ENCODE measurements around the gene MIPOL1. TPM values are rescaled to one million over a fixed set of nuclear protein-coding genes. Genes with fewer than 3 reads are reported as not detected.
A peak's percentile ranks its signal among the peaks of the same experiment; 100 is the strongest.

The MIPOL1 gene
- total and polyA plus RNA-seq, 2 of the 13 experiments (the other 11 are each of a cell fraction or from before 2014, with no cell fraction given), result 8.6 to 34.2 TPM

GRCh38 chr14:37197421-37198272, at the start of gene MIPOL1 (continued):
- TF ChIP-seq NPAS2 (CRISPR knock-in tag; IDR thresholded peaks at IDR 0.05; ENCODE audit: borderline replicate concordance) (no peak), RARG (CRISPR knock-in tag; IDR thresholded peaks at IDR 0.05; ENCODE audit: low read depth) (no peak), IRF9 (CRISPR knock-in tag; IDR thresholded peaks at IDR 0.05; ENCODE audit: borderline replicate concordance) (peak; percentile 94; the same call in 1 of the 2 replicates), ZNF331 (CRISPR knock-in tag; IDR thresholded peaks at IDR 0.05) (peak; percentile 81), ZBTB7A (CRISPR knock-in tag; IDR thresholded peaks at IDR 0.05) (peak; percentile 97), ZBTB7B (CRISPR knock-in tag; IDR thresholded peaks at IDR 0.05) (peak; percentile 94), CCAR2 (optimal IDR thresholded peaks at IDR 0.05; ENCODE audit: low read depth, low read length) (peak; percentile 75), ATM (IDR thresholded peaks at IDR 0.05; ENCODE audit: borderline replicate concordance) (no peak), TEAD3 (CRISPR knock-in tag; optimal IDR thresholded peaks at IDR 0.05; ENCODE audit: borderline replicate concordance) (peak; percentile 71), SNRNP70 (IDR thresholded peaks at IDR 0.05; ENCODE audit: low read depth, low read length) (no peak), MXD4 (CRISPR knock-in tag; IDR thresholded peaks at IDR 0.05) (peak; percentile 92), TAF1 (CRISPR knock-in tag; IDR thresholded peaks at IDR 0.05) (peak; percentile 90), ZNF382 (CRISPR knock-in tag; IDR thresholded peaks at IDR 0.05; ENCODE audit: borderline replicate concordance) (no peak), ZNF12 (CRISPR knock-in tag; IDR thresholded peaks at IDR 0.05) (no peak; the same call in 1 of the 2 replicates), TSC22D2 (CRISPR knock-in tag; IDR thresholded peaks at IDR 0.05; ENCODE audit: borderline replicate concordance) (peak; percentile 97), HNF4A (CRISPR knock-in tag; IDR thresholded peaks at IDR 0.05) (peak; percentile 18; the same call in 1 of the 2 replicates), POLR2G (IDR thresholded peaks at IDR 0.05; ENCODE audit: low read depth, low read length) (peak; percentile 96), ZNF615 (CRISPR knock-in tag; IDR thresholded peaks at IDR 0.05; ENCODE audit: borderline replicate concordance) (peak; percentile 82; the same call in 1 of the 2 replicates), HMGA1 (CRISPR knock-in tag; conservative IDR thresholded peaks at IDR 0.05) (no peak), YEATS4 (CRISPR knock-in tag; IDR thresholded peaks at IDR 0.05; ENCODE audit: borderline replicate concordance) (peak; percentile 97), CREBL2 (CRISPR knock-in tag; IDR thresholded peaks at IDR 0.05; ENCODE audit: borderline replicate concordance) (peak; percentile 74; the same call in 1 of the 2 replicates), KDM1A (CRISPR knock-in tag; IDR thresholded peaks at IDR 0.05) (peak; percentile 68; the same call in 1 of the 2 replicates), CREM (IDR thresholded peaks at IDR 0.05) (no peak), CREM (CRISPR knock-in tag; IDR thresholded peaks at IDR 0.05) (0 out of 2 replicates have a peak, but pooled peaks have one; percentile 19), GATA4 (IDR thresholded peaks at IDR 0.05; ENCODE audit: borderline replicate concordance, low read depth) (no peak; the same call in 1 of the 2 replicates), ZNF605 (CRISPR knock-in tag; IDR thresholded peaks at IDR 0.05) (peak; percentile 65; the same call in 1 of the 2 replicates), SIX1 (CRISPR knock-in tag; IDR thresholded peaks at IDR 0.05; ENCODE audit: borderline replicate concordance) (peak; percentile 57; the same call in 1 of the 2 replicates), MIXL1 (CRISPR knock-in tag; IDR thresholded peaks at IDR 0.05) (peak; percentile 83), ZNF614 (CRISPR knock-in tag; IDR thresholded peaks at IDR 0.05; ENCODE audit: borderline replicate concordance) (0 out of 2 replicates have a peak, but pooled peaks have one; percentile 75), ZNF777 (CRISPR knock-in tag; IDR thresholded peaks at IDR 0.05) (peak; percentile 84), ZNF501 (CRISPR knock-in tag; IDR thresholded peaks at IDR 0.05) (peak; percentile 98), SOX6 (IDR thresholded peaks at IDR 0.05) (no peak), SOX6 (CRISPR knock-in tag; IDR thresholded peaks at IDR 0.05) (peak; percentile 5; the same call in 1 of the 2 replicates)
